Endothelial cell of umbilical vein (primary cell): ENCODE measurements around the gene HES1.

Source experiments
- CTCF ChIP-seq, 2 donors: IDR thresholded peaks; 1 replicate in 1 of 2; 2 replicates in 1 of 2; pipeline ENCODE4 v1.5.1; 2011; ENCODE audit warnings: low read length in 2 of 2, mild to moderate bottlenecking in 2 of 2, moderate library complexity in 2 of 2, control low read depth in 1 of 2, inconsistent platforms in 1 of 2, low read depth in 1 of 2; ENCODE audit not compliant: insufficient read depth in 1 of 2; ENCODE audit errors: extremely low read depth in 1 of 2
- EZH2 ChIP-seq: IDR thresholded peaks from 2 replicates; pipeline ENCODE4 v1.6.1; 2012; ENCODE audit warnings: borderline replicate concordance, low read depth, mild to moderate bottlenecking, moderate library complexity, low read length, inconsistent platforms; ENCODE audit not compliant: severe bottlenecking
- MYC ChIP-seq: IDR thresholded peaks from one replicate; pipeline ENCODE4 v1.6.1; 2011; ENCODE audit warnings: mild to moderate bottlenecking, low read depth, low read length
- POLR2A ChIP-seq: IDR thresholded peaks from 2 replicates; pipeline ENCODE4 v1.6.1; 2012; ENCODE audit warnings: low read depth, mild to moderate bottlenecking, control low read depth, low read length
- POLR2AphosphoS5 ChIP-seq: IDR thresholded peaks from 2 replicates; pipeline ENCODE4 v1.6.1; 2012; ENCODE audit warnings: low read depth, mild to moderate bottlenecking, control low read depth, low read length, moderate library complexity; ENCODE audit not compliant: insufficient read depth

- no peak for TF ChIP-seq CTCF (IDR thresholded peaks at IDR 0.05; ENCODE audit: extremely low read depth in 1 of 2, insufficient read depth in 1 of 2, low read depth in 1 of 2, low read length in 2 of 2)
- TF ChIP-seq EZH2, result no peak
- TF ChIP-seq POLR2A, result no peak
- TF ChIP-seq POLR2AphosphoS5, result no peak
- no peak for TF ChIP-seq MYC
Observed at GRCh38 chr3:194130807-194131589, 5.0 kb upstream of the HES1 start.
